GM21367 (cell line): ENCODE data around the gene SPINT2.

Source experiments
- ATAC-seq: cut with Tn5 transposase; IDR thresholded peaks from one replicate; pipeline ENCODE4 v1.9.1; 2021; ENCODE audit not compliant: unreplicated experiment

SPINT2 gene

DNA sequence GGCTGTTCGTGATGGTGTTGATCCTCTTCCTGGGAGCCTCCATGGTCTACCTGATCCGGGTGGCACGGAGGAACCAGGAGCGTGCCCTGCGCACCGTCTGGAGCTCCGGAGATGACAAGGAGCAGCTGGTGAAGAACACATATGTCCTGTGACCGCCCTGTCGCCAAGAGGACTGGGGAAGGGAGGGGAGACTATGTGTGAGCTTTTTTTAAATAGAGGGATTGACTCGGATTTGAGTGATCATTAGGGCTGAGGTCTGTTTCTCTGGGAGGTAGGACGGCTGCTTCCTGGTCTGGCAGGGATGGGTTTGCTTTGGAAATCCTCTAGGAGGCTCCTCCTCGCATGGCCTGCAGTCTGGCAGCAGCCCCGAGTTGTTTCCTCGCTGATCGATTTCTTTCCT is 27.5 kb downstream of the SPINT2 start:
- ATAC-seq = no peak

DNA sequence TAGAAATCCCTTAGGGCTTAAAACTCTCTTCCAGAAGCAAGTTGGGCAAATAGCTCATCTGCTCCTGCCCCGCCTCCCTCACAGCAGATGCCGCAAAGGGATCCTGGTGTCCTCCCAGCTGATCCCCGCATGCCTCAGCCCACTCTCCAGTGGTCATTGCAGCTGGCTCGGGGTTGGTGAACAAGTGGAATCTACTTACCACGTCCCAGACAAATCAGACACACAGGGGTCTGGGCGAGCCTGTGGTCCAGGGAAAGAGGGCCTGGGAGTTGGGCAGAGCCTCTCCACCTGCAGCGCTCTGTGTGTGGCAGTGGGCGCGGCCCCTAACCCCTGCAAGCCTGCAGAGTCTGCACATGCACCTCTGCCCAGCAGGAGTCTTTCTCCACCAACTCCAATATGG is 28.9 kb downstream of the SPINT2 start:
- ATAC-seq = no peak

- no peak for ATAC-seq
Observed at GRCh38 chr19:38294090-38294489, 29.7 kb downstream of the SPINT2 start.

GRCh38 chr19:38298821-38299680 is 34.7 kb downstream of the SPINT2 start:
- no peak for ATAC-seq

GRCh38 chr19:38303517-38304351 is 39.4 kb downstream of the SPINT2 start, which contains the start of gene C19orf33:
TSS of gene C19orf33 (plus strand) at chr19:38304251. CDS start at chr19:38304262, 11 bp downstream.
- no peak for ATAC-seq

DNA sequence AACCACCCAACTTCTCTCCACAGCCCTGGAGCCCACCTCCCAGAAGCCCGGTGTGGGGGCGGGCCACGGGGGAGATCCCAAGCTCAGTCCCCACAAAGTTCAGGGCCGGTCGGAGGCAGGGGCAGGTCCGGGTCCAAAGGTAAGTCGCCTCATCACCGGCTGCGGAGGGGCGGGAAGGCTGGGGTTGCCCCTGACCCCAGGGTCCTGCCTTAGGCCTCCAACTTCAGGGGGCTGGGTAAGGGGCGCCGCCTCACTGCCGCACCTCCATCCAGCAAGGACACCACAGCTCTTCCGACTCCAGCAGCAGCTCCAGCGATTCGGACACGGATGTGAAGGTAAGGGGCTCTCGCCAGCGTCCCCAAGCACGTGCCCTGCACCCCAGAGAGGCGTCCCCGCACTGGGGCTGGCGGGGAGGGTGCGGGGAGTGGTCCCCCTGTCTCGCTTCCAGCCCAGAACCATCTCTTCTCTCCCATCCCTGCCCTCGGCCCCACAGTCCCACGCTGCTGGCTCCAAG is 40.0 kb downstream of the SPINT2 start:
- no peak for ATAC-seq

DNA sequence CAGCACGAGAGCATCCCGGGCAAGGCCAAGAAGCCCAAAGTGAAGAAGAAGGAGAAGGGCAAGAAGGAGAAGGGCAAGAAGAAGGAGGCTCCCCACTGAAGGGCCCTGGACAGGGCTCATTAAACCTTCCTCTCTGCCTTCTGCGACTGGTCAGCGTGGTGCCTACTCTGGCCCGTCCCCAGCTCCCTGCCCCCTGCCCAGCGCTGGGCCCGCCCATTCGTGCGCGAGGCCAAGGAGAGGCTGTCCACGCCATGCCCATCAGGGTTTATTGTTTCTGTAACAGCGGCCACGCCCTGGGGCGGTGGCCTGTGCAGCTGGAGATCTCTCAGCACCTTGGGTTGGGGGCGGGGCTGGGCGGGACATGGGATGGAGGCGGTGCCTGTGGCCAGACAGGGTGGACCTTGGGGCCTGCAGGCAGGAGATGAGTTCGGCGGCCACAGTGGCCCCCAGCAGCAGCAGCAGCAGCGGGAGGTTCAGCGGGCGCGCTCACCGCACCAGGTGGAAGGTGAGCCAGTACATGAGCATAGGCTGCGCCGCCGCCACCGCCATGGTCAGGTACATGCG is 40.6 kb downstream of the SPINT2 start:
- ATAC-seq = no peak

DNA sequence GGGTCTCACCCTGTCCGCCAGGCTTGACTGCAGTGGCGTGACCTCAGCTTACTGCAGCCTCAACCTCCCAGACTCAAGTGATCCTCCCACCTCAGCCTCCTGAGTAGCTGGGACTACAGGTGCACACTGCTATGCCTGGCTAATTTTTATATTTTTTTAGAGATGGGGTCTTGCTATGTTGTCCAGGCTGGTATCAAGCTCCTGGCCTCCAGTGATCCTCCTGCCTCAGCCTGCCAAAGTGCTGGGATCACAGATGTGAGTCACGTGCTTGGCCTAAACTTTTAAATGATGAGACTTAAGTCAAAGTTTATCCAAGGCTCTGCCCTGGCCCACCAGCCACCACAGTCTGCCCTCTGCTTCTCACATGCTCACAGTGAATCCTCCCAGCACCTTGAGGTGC is 41.9 kb downstream of the SPINT2 start:
- no peak for ATAC-seq

DNA sequence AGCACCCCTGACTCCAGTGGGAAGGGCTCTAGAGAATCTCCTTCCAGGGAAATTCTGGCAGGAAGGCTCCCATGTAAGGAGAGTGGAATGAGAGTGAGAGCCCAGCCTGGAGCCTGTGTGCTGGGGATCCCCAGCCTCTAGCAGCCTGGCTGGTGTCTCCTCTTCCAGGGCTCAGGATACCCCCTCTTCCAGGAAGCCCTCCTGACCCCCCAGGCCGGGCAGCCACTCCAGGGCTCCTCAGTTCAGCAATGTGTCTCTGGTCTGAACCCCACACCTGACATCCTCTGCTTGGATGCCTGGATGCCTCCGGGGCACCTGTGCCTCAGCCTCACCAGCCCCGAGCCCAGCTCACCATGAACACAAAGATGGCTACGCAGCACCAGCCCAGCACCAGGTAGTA is 42.7 kb downstream of the SPINT2 start:
- no peak for ATAC-seq

DNA sequence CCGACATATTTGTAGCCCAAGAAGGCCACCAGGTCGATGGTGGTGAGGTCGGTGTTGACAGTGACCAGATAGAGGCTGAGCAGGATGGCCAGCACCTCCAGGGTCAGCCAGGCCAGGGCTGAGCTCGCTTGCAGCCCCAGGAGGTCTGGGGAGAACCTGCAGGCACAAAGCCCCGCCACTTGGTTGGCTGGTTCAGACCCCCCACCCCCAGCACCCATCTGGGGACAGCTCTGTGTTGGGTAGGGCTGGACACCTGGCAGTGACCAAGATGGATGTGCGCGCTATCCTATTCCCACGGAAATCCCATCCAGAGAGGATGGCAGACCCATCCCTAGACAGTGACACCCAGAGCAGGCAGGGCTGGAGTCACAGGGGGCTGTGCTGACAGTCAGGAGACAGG is 43.2 kb downstream of the SPINT2 start:
- no peak for ATAC-seq

- ATAC-seq = no peak
Observed at GRCh38 chr19:38308006-38308766, 43.8 kb downstream of the SPINT2 start.

DNA sequence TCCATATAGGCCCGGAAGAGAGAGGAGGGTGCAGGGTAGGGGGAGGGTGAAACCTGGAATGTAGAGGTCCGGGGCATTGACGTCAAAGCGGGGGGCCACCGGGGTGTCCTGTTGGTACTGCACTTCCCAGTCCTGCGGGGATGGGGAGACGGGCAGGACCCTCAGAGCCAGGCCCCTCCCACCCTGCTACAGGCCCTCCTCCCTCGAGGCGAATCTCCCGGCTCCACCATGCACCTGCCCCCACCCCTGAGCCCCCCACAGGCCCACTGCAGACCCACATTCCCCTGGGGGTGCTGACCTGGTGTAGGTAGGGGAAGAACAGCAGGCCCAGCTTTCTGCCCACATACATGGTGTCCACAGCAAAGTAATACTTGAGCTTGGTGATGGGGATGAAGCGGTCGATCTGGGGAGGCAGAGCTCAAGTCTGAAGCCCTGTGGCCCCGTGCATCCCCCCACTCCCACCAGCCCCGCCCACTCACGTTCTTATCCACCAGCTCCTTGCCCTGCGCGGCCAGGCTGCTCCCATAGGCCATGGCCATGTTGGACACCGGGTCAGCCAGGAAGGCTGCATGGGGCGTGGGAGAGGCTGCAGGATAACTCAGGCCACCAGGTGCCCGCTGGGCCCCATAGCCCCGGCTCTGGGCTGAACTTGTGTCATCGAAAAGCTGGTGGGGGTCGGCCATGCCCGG is 44.7 kb downstream of the SPINT2 start:
- ATAC-seq = no peak

- no peak for ATAC-seq
Observed at GRCh38 chr19:38309615-38310278, 45.4 kb downstream of the SPINT2 start.

- ATAC-seq = no peak
Observed at GRCh38 chr19:38310279-38310670, 45.9 kb downstream of the SPINT2 start.

- no peak for ATAC-seq
Observed at GRCh38 chr19:38310986-38311385, 46.6 kb downstream of the SPINT2 start.

- ATAC-seq = peak; percentile 76
Observed at GRCh38 chr19:38315657-38316476, 51.5 kb downstream of the SPINT2 start, which contains the start of gene YIF1B. TSS of gene YIF1B (minus strand) at chr19:38315947. CDS start at chr19:38315917, 30 bp downstream.

DNA sequence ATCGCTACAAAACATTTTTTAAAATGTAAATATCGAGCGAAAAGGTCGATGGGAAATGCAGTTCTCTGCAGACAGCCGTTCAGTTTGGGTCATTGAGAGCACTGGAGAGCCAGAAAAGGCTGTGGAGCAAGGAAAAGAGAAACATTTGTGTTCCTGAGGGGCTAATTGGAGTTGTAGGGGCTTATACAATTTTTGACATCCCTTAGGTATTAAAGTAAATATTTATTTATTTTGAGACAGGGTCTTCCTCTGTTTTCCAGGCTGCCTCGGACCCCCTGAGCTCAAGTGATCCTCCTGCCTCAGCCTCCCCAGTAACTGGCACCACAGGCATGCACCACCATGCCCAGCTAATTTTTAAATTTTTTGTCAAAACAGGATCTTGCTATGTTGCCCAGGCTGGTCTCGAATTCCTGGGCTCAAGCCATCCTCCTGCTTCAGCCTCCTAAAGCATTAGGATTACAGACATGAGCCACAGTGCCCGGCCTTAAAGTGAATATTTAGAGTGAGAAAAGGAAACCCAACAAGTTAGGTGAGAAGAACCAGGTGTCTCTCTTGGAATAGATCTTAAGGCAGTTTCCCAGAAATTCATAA is 52.2 kb downstream of the SPINT2 start:
- no peak for ATAC-seq

DNA sequence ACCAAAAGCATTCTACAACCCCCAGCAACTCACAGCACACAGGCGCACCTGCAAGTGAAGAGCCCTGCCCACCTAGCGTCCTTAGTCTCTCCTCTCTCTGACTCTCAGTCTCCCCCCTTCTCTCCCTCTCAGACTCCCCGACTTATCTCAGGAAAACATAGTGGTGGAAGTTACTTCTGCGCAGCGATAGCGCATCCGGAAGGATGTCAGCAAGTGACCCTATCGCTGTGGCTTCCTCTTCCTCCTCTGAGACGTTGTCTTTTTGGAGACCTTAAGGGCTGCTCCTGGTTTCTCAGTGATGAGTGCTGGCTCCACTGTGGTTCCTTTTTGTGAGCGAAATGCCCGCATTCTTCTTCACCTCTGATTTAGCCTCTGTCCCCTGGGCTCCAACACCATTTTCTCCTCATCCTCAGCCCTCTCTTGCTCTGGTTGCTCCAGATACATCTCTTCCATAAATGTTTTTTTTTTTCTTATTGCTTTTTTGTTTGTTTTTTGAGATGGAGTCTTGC is 52.8 kb downstream of the SPINT2 start:
- ATAC-seq = no peak
